K562 (cell line): Measurements from ENCODE around the gene ZNF385D. TPM values are rescaled to one million over a fixed set of nuclear protein-coding genes. Genes with fewer than 3 reads are reported as not detected.

ENCODE experiments used
- ATAC-seq: fragments of 200-7000 bp; cut with Tn5 transposase; 3 replicates; pipeline ENCODE4 v1.9.1; 2020; ENCODE audit warnings: moderate library complexity
- BruUV-seq: library from RNA; stranded (reverse); fragments of 400-500 nt; replicated peaks from 2 replicates; lab custom pipeline; 2021; lab: Mats Ljungman, UMichigan
- CTCF ChIA-PET: fragments of 300-600 bp; formaldehyde crosslinking; extraction: SDS; loops from one replicate; lab custom pipeline; 2021; ENCODE audit warnings: low intra/inter-chr PET ratio; lab: Yijun Ruan, JAX
- POLR2A ChIA-PET: fragments of 300-600, 350-650 bp; sonication (Branson Sonifier 250); formaldehyde crosslinking; extraction: SDS; loops from one replicate; lab custom pipeline; 2021; ENCODE audit warnings: antibody characterized with exemption, inconsistent platforms; lab: Yijun Ruan, JAX
- DNase-seq, 4 experiments: peaks; one replicate each; pipeline versions ENCODE4 v3.0.0 to v3.0.0-alpha.2; 2011 to 2018; ENCODE audit warnings: low spot score in 3 of 4, mixed read lengths in 3 of 4; ENCODE audit errors: extremely low read depth in 1 of 4
- FAIRE-seq: peaks from 2 replicates; lab custom pipeline; 2011; peaks lifted over from hg19 to GRCh38; lab: Jason Lieb, UNC
- H2AFZ ChIP-seq: 2 replicates; pipeline ENCODE4 v1.6.0; 2011; ENCODE audit warnings: low read depth, low read length, control low read depth, inconsistent platforms
- H3K27ac ChIP-seq: fragments of 200-600 bp; 3 replicates; pipeline ENCODE4 v1.8.0; 2011; ENCODE audit warnings: low read depth, mild to moderate bottlenecking, control low read depth, inconsistent platforms, low read length, moderate library complexity, mixed read lengths; ENCODE audit errors: extremely low read depth
- H3K27me3 ChIP-seq, 2 experiments: fragments of 300-600 bp in 1 of 2; 2 replicates in 1 of 2; 3 replicates in 1 of 2; pipeline versions ENCODE4 v1.6.0 to v1.8.0; 2011; ENCODE audit warnings: inconsistent platforms in 2 of 2, low read length in 2 of 2, mild to moderate bottlenecking in 1 of 2, mixed read lengths in 1 of 2, moderate library complexity in 1 of 2; ENCODE audit not compliant: control insufficient read depth in 2 of 2, insufficient read depth in 2 of 2
- H3K36me3 ChIP-seq: fragments of 300-600 bp; 3 replicates; pipeline ENCODE4 v1.8.0; 2011; ENCODE audit warnings: mild to moderate bottlenecking, low read length, inconsistent platforms; ENCODE audit not compliant: control insufficient read depth, insufficient read depth
- H3K4me1 ChIP-seq, 2 experiments: fragments of 200-600 bp in 1 of 2; replicated peaks in 1 of 2; 2 replicates in 1 of 2; 3 replicates in 1 of 2; pipeline versions ENCODE4 v1.5.1 to v1.8.0; 2011; ENCODE audit warnings: inconsistent platforms in 2 of 2, low read length in 2 of 2, mild to moderate bottlenecking in 1 of 2, mixed read lengths in 1 of 2, moderate library complexity in 1 of 2; ENCODE audit not compliant: control insufficient read depth in 2 of 2, insufficient read depth in 2 of 2
- H3K4me2 ChIP-seq: 2 replicates; pipeline ENCODE4 v1.6.1; 2011; ENCODE audit warnings: low read length, control low read depth, inconsistent platforms, mixed read lengths; ENCODE audit not compliant: insufficient read depth
- H3K4me3 ChIP-seq: fragments of 200-600 bp; sonication (generic), shearing (Covaris generic); 2 replicates; pipeline ENCODE4 v1.5.1; 2016; ENCODE audit warnings: control low read depth, inconsistent platforms
- H3K79me2 ChIP-seq: fragments of 200-600 bp; 3 replicates; pipeline ENCODE4 v1.8.0; 2011; ENCODE audit warnings: low read length, inconsistent platforms; ENCODE audit not compliant: control insufficient read depth, insufficient read depth
- H3K9ac ChIP-seq, 2 experiments: 2 replicates each; pipeline versions ENCODE4 v1.6.0 to v1.6.1; 2011; ENCODE audit warnings: low read depth in 2 of 2, low read length in 2 of 2, control low read depth in 1 of 2, inconsistent platforms in 1 of 2, mild to moderate bottlenecking in 1 of 2, mixed read lengths in 1 of 2; ENCODE audit not compliant: insufficient read depth in 1 of 2
- H3K9me1 ChIP-seq: one replicate; pipeline ENCODE4 v1.6.0; 2011; ENCODE audit warnings: inconsistent platforms, mild to moderate bottlenecking, low read length, moderate library complexity; ENCODE audit not compliant: control insufficient read depth, insufficient read depth
- H3K9me3 ChIP-seq: replicated peaks from 2 replicates; pipeline ENCODE4 v1.5.1; 2011; ENCODE audit warnings: low read depth, low read length, inconsistent platforms; ENCODE audit not compliant: control insufficient read depth, insufficient read depth
- H4K20me1 ChIP-seq: replicated peaks from 2 replicates; pipeline ENCODE4 v1.6.1; 2011; ENCODE audit warnings: low read length, inconsistent platforms, mixed read lengths; ENCODE audit not compliant: control insufficient read depth, insufficient read depth
- GABPA ChIP-seq: fragments of 200-800 bp; sonication (Bioruptor generic); conservative IDR thresholded peaks from 2 replicates; pipeline ENCODE4 v1.6.1; 2016; ENCODE audit warnings: low read depth, missing genetic modification characterization, missing compliant biosample characterization
- POLR2A ChIP-seq: fragments of 450-650 bp; conservative IDR thresholded peaks from 2 replicates; pipeline ENCODE4 v1.6.1; 2016
- RFX5 ChIP-seq: IDR thresholded peaks from 2 replicates; pipeline ENCODE4 v1.6.1; 2011; ENCODE audit warnings: low read depth, mild to moderate bottlenecking, improper control_type of control experiment, low read length
- ZNF444 ChIP-seq: fragments of 250-450 bp; sonication (Bioruptor Pico); IDR thresholded peaks from 2 replicates; pipeline ENCODE4 v1.4.0; 2020; ENCODE audit warnings: mild to moderate bottlenecking, moderate library complexity
- WGBS: fragments of 100-300 bp; shearing (Covaris generic); methylation state at CpG from one replicate; pipeline ENCODE4 v1.1.6; 2016; ENCODE audit warnings: low coverage, mixed read lengths; ENCODE audit not compliant: insufficient coverage; ENCODE audit errors: missing lambda C conversion rate; 5-methylcytosine and 5-hydroxymethylcytosine counted together
- in situ Hi-C: fragments of 300-500 bp; cut with MboI; formaldehyde crosslinking; loops from 4 replicates; pipeline ENCODE4 v1.15.0; 2018; ENCODE audit warnings: inconsistent platforms, mixed read lengths
- intact Hi-C: fragments of 100-400 bp; cut with micrococcal nuclease; formaldehyde crosslinking; loops from 2 replicates; pipeline ENCODE4 v1.14.2; 2022
- polyA plus RNA-seq, 8 experiments: library from polyadenylated mRNA; depleted of rRNA in 4 of 8; stranded (reverse) in 5 of 8; unstranded in 3 of 8; fragments of >200 nt; fragmentation: Nextera tagmentation in 2 of 8; fragmentation: Illumina TruSeq in 1 of 8; extraction: Ambion mirVana in 2 of 8; extraction: Trizol in 1 of 8; gene quantifications; 2 replicates each; pipeline versions ENCODE4 v1.2.1 to v1.2.3, GENCODE V29; 2011 to 2014; ENCODE audit warnings: inconsistent platforms in 1 of 8, missing spikeins in 1 of 8
- total RNA-seq, 7 experiments: library from RNA; depleted of rRNA in 6 of 7; stranded (reverse); fragments of >200 nt in 6 of 7; fragmentation: Illumina TruSeq in 2 of 7; extraction: Trizol in 2 of 7; gene quantifications; 2 replicates each; pipeline versions ENCODE4 v1.2.1 to v1.2.3, GENCODE V29; 2011 to 2021; ENCODE audit warnings: low replicate concordance in 1 of 7
- TF ChIP-seq, protein P1 (sequence below), 3 experiments: fragments of 200-800 bp in 1 of 3; sonication (Bioruptor generic) in 1 of 3; sonication (generic) in 1 of 3; formaldehyde crosslinking in 1 of 3; IDR thresholded peaks; 2 replicates each; pipeline versions ENCODE4 v1.6.1 to v1.8.0; 2016 to 2022; ENCODE audit warnings: mild to moderate bottlenecking in 2 of 3, missing compliant biosample characterization in 2 of 3, missing genetic modification characterization in 2 of 3, missing genetic modification reagents in 1 of 3
- TF ChIP-seq, protein P2 (sequence below): IDR thresholded peaks from 3 replicates; pipeline ENCODE4 v1.6.1; 2011; ENCODE audit warnings: borderline replicate concordance, mild to moderate bottlenecking; ENCODE audit not compliant: insufficient read length, insufficient read depth

Gene ZNF385D
- total and polyA plus RNA-seq, 9 of the 15 experiments (the other 6 are each of a cell fraction or from before 2014, with no cell fraction given), result 0.14 to 1.7 (median 0.51) TPM

DNA sequence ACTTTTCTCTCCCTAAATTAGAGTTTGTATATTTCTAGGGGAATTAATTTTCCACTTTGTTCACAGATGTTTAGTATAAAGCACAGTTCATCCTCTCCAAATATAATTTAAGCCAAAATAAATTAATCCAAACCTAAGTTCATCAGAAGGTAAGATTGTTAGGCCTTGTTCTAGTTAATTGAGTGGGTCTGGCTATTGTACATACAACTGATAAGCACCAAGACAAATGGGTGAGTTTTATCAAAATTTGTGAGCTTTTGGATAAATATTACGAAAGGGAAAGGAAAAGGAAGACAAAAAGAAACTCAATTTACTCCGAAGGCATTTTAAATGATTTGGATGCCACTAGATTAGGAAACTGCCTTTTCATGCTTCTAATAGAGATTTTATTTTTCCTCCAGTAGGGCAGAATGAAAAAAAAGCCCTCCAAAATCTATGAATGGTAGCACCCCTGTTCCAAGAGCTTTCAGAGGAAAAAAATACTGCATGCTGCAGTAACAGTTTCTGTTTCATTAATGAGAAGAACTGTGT, 304.0 kb downstream of the ZNF385D start:
- ATAC-seq (no peak), DNase-seq (no peak), FAIRE-seq (no peak)
- Histone ChIP-seq H3K79me2 (no peaks in the 10 kb centered on the region), H3K9me1 (no peaks in the 10 kb centered on the region), H2AFZ (no peak overlapping the region), H3K27ac (no peak overlapping the region), H3K9me3 (no peaks in the 10 kb centered on the region), H3K4me1 (no peaks in the 10 kb centered on the region), H3K4me3 (no peak overlapping the region), H4K20me1 (no peaks in the 10 kb centered on the region), H3K27me3 (no peaks in the 10 kb centered on the region), H3K4me2 (no peak overlapping the region), H3K9ac (no peak overlapping the region), H3K36me3 (no peaks in the 10 kb centered on the region)
- intact Hi-C loops, result no loop called here
- TF ChIP-seq ZNF444 (no peak), RFX5 (no peak), GABPA (tag) (no peak), POLR2A (no peak)
- TF ChIP-seq, protein P1, sequence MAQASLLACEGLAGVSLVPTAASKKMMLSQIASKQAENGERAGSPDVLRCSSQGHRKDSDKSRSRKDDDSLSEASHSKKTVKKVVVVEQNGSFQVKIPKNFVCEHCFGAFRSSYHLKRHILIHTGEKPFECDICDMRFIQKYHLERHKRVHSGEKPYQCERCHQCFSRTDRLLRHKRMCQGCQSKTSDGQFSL (CRISPR knock-in tag; IDR thresholded peaks at IDR 0.05), result no peak
- TF ChIP-seq, protein P1 (tag; IDR thresholded peaks at IDR 0.05), result no peak
- TF ChIP-seq, protein P2, sequence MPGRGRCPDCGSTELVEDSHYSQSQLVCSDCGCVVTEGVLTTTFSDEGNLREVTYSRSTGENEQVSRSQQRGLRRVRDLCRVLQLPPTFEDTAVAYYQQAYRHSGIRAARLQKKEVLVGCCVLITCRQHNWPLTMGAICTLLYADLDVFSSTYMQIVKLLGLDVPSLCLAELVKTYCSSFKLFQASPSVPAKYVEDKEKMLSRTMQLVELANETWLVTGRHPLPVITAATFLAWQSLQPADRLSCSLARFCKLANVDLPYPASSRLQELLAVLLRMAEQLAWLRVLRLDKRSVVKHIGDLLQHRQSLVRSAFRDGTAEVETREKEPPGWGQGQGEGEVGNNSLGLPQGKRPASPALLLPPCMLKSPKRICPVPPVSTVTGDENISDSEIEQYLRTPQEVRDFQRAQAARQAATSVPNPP, result no peak
- 12% methylated on average over 2 of the region's 2 CpGs for WGBS
- in situ Hi-C loops, result no loop called here
- ChIA-PET POLR2A (no interaction called here), CTCF (no interaction called here)
- no TSS peak for BruUV-seq
